HG02840 (cell line): ENCODE measurements around the gene NECAB3.
"Not testable (repeated sequence)": the region's sequence is repeated elsewhere in the genome, so short reads cannot be mapped to it uniquely, and the experiment has no call there.

Experiments
- ATAC-seq: cut with Tn5 transposase; IDR thresholded peaks from one replicate; pipeline ENCODE4 v1.9.1; 2021; ENCODE audit warnings: mild to moderate bottlenecking, moderate library complexity, moderate number of reproducible peaks; ENCODE audit not compliant: unreplicated experiment, low FRiP score

NECAB3 gene

GRCh38 chr20:33698966-33699365 is 24.7 kb upstream of the NECAB3 start:
- ATAC-seq = not testable (repeated sequence)

GRCh38 chr20:33697129-33697528 is 22.9 kb upstream of the NECAB3 start:
- ATAC-seq = no peak

GRCh38 chr20:33696448-33696847 is 22.2 kb upstream of the NECAB3 start:
- no peak for ATAC-seq

DNA sequence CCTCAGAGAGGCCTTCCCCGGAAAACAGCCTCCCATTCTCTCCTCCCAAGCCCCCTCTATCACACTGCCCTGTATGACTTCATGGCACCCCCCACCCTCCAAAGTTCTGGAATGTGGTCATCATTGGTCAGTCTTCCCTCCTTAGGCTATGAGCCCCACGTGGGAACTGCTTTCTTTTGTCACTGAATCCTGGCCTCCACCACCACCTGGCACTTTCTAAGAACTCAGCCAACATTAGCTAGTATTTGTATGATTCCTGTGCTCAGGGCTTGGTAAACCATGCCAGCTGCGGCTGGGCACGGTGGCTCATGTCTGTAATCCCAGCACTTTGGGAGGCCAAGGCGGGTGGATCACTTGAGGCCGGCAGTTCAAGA is 20.4 kb upstream of the NECAB3 start:
- ATAC-seq = no peak

DNA sequence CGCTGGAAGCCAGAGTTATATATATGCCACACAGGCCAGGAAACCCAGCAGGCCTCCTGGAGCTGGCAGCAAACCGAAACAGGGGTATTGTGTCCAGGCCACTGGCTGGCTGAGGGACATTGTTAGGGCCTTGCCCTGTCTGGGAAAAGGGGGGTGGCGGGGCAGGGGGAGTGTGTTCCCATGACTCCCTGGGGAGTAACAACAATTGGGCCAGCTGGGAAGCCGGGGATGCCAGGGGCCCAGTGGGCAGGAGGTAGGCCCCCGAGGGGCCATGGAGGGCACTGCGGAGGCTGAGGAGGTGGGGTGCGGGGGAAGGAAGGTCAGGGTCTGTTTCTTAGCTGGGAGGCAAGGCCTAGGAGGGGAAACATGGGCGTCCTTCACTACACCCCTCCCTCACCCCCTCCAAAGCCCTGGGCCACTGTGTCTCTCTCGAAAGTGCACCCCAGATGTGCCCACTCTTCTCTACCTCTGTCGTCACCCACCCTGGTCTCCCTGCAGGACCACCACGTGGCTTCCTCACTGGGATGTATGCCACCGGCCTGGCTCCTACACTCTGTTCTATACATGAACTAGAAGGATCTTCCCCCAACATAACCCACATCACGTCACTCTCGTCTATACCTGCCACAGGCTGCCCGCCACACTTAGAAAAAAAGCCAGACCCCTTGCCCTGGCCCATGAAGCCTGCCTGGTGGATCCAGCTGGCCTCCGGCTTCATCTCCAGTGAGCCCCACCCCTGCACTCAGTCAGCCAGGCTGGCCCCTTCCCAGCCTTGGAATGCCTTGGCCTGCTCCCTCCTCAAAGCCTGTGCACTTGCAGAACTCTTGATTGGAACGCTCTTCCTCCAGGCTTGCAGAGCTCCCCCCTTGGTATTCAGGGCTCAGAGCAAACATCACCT is 19.8 kb upstream of the NECAB3 start:
- ATAC-seq = no peak

- ATAC-seq = no peak
Measured at GRCh38 chr20:33693289-33693688, 19.1 kb upstream of the NECAB3 start.

- ATAC-seq = no peak
Measured at GRCh38 chr20:33689973-33690372, 15.7 kb upstream of the NECAB3 start.

- ATAC-seq = no peak
Measured at GRCh38 chr20:33689493-33689892, 15.3 kb upstream of the NECAB3 start.

DNA sequence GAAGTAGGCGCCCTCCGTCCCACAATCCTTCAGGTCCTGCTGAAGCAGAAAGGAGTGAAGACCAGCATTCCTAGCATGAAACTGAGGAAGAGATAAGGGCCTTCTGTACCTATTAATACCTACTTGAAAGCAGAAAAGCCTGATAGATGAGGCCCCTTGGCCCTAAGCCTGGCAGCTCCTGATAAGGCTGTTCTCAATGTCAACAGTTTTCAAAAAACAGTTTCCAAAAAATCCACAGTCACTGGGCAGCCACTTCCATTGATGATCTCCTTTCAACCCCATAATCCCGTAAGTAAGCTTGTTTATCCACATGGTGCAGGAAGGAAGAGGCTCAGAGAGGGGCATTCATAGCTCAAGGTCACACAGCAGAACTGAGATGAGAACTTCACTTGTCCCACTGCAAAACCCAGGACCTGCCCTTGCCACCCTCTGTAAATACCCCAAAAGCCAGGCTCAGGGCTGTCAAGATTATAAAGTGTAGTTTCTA is 14.8 kb upstream of the NECAB3 start:
- ATAC-seq = no peak

DNA sequence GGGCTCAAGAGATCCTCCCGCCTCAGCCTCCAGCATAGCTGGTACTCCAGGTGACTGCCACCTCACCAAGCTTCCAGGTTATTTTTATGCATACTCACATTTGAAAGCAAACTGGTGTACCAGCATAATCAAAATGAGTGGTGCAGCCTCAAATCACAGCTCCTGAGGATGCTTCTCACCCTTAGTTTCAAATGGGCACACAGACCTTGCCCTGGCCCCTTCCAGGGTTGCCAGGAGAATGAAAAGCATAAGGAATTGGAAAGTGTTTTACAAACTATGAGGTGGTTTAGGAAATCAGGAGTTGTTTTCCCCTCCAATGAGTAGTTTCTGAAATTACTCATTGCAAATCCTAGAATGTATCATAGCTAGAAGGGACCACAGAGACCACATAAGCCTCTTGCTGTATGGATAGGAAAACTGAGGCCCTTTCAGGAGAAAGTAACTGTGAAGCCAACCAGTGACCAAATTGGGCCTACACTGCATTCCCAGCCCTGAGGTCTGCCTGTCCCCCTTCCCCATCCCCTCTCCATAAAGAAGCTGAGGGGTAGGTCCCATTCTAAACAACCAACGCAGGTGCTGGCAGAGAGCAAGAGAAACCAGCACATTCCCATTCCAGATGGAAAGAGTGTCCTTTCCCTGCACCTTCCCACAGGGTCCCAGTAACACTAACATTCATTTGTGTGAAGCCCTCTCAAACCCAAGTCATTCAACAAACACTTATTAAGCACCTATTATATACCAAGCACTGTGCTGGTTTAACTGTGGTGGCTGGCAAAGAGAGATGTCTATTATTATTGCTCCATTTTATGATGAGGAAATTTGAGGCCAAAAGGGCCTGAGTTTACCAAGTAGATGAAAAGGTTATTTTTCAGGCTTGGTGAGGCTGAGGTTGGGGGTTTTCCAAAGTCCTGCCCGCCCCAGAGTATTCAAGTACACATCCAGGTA is 14.0 kb upstream of the NECAB3 start:
- no peak for ATAC-seq

- no peak for ATAC-seq
Measured at GRCh38 chr20:33687370-33687915, 13.2 kb upstream of the NECAB3 start.

DNA sequence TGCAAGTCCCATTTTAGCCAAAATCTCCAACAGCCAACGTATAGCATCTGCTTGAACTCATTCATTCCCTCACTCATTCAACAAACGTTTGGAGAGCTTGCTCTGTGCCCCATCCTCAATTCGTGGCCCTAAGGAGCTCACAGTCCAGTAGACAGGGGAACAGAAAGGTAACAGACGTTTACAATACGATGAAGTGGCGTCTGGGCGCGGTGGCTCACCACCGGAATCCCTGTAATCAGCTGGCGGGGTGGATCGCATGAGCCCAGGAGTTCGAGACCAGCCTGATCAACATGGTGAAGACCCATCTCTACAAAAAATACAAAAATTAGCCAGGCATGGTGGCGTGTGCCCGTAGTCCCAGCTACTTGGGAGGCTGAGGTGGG is 12.7 kb upstream of the NECAB3 start:
- no peak for ATAC-seq

GRCh38 chr20:33686100-33686983 is 12.1 kb upstream of the NECAB3 start, which contains the start of gene E2F1:
TSS of gene E2F1 (minus strand) at chr20:33686385. CDS start at chr20:33686264, 121 bp downstream.
- peak; percentile 74 for ATAC-seq

- peak; percentile 42 for ATAC-seq
Measured at GRCh38 chr20:33685328-33686099, 11.3 kb upstream of the NECAB3 start.

GRCh38 chr20:33684533-33685327 is 10.5 kb upstream of the NECAB3 start:
- ATAC-seq = no peak

DNA sequence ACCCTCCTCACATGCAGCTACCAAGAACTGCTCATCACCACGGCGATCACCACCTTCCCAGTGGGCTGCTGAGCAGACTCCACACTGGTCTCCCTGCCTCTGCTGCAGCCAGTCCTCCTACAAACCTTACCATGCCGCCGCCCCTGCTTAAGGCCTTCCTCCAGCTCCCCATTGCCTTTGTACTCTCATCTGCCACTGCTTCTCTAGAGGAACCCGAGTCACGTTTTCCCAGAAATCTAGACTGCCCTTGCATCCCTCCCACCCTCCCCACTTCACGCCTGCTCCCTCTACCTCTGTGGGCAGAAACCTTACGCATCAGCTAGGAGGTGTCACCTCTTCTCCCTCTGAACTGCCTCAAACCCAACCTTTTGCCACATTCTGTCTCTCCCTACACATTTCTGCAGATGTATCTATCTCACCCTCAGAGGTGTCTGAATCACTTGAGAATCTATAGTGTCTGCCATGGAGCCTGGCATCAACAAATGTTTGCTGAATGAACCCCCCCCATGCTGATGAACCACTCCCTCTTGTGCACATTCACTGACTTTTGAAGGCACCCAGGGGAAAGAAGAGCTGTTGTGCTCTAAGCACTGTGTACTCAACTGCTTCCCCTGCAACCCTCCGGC is 7.6 kb upstream of the NECAB3 start:
- ATAC-seq = no peak

DNA sequence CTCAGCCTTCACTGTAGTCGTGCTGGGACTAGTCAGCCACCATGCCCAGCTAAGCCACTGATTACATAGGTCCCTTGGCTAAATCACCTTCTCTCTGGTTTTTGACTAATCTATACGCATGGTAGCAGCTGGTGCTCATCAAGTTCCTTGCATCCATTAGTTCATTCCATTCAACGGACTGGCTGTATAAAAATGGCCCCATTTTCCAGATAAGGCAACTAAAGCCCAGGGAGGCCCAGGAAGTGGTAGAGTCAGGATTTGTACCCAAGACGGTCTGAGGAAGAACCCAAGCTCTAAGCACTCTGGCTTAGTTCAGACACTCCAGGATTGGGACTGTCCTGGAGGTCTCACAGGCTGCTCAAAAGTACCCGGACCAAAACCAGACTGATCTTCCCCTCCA is 7.1 kb upstream of the NECAB3 start:
- ATAC-seq = no peak

DNA sequence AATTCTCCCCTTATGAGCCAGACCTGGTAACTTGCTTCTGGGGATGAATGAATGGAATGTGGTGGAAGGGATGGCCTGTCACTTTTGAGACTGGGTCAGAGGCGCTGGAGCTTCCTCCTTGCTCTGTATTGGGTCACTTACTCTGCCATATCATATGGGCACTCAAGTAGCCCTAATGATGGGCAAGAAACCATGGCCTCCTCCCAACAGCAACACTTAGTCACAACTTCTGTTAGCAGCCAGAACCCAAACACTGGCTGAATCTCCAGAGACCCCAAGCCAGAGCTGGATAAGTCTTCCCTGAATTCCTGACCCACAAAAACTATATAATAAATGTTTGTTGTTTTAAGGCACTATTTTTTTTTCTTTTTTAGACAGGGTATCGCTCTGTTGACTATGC is 6.5 kb upstream of the NECAB3 start:
- ATAC-seq = no peak
